ENCODE data around the gene PCDHB10. TPM values are rescaled to one million over a fixed set of nuclear protein-coding genes. Genes with fewer than 3 reads are reported as not detected.
"Not testable (repeated sequence)": the region's sequence is repeated elsewhere in the genome, so short reads cannot be mapped to it uniquely, and the experiment has no call there.

The PCDHB10 gene
- total RNA-seq, 3 donors from 2014 or later = 3.8 to 4.8 (median 4.6) TPM

DNA sequence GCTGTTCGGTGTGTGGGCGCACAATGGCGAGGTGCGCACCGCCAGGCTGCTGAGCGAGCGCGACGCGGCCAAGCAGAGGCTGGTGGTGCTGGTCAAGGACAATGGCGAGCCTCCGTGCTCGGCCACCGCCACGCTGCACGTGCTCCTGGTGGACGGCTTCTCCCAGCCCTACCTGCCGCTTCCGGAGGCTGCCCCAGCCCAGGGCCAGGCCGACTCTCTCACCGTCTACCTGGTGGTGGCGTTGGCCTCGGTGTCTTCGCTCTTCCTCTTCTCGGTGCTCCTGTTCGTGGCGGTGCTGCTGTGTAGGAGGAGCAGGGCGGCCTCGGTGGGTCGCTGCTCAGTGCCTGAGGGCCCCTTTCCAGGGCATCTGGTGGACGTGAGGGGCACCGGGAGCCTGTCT is 12.3 kb upstream of the PCDHB10 start:
- H3K4me1 ChIP-seq; H3K27ac ChIP-seq; H3K4me3 ChIP-seq; DNase-seq (ENCODE audit: low spot score in 2 of 2); H3K27me3 ChIP-seq; H3K36me3 ChIP-seq; intact Hi-C loops (cut with DNase I; ENCODE audit: low total_unique reads): not testable (repeated sequence)
- peaks cover 62 to 71% of the 10 kb centered on the region in 2 donors for H3K9me3 ChIP-seq

DNA sequence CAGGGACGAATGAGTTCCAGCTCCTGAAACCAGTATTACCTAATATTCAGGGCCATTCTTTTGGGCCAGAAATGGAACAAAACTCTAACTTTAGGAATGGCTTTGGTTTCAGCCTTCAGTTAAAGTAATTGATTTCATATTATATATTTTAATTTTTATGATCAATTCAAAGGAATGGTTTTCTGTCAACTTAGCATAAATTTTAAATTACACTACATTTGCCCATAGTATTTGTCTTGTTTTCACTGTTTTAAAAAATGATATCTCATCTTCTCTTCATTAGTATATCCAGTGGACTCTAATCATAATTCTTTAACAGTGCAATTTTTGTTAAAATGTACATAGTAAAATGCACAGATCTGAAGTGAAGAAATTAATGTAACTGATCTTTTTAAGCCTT is 11.8 kb upstream of the PCDHB10 start:
- Histone ChIP-seq H3K27ac (no peak overlapping the region), H3K4me1 (no peaks in the 10 kb centered on the region), H3K27me3 (no peaks in the 10 kb centered on the region), H3K9me3 (peaks cover 58 to 71% of the 10 kb centered on the region in 2 donors), H3K4me3 (no peak overlapping the region), H3K36me3 (no peaks in the 10 kb centered on the region)
- intact Hi-C loops (cut with DNase I; ENCODE audit: low total_unique reads) = no loop called here
- TF ChIP-seq, protein P1, sequence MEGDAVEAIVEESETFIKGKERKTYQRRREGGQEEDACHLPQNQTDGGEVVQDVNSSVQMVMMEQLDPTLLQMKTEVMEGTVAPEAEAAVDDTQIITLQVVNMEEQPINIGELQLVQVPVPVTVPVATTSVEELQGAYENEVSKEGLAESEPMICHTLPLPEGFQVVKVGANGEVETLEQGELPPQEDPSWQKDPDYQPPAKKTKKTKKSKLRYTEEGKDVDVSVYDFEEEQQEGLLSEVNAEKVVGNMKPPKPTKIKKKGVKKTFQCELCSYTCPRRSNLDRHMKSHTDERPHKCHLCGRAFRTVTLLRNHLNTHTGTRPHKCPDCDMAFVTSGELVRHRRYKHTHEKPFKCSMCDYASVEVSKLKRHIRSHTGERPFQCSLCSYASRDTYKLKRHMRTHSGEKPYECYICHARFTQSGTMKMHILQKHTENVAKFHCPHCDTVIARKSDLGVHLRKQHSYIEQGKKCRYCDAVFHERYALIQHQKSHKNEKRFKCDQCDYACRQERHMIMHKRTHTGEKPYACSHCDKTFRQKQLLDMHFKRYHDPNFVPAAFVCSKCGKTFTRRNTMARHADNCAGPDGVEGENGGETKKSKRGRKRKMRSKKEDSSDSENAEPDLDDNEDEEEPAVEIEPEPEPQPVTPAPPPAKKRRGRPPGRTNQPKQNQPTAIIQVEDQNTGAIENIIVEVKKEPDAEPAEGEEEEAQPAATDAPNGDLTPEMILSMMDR (IDR thresholded peaks at IDR 0.05) = no peak
- no peak for TF ChIP-seq POLR2A (IDR thresholded peaks at IDR 0.05)
- no peak for DNase-seq (ENCODE audit: low spot score in 2 of 2)

DNA sequence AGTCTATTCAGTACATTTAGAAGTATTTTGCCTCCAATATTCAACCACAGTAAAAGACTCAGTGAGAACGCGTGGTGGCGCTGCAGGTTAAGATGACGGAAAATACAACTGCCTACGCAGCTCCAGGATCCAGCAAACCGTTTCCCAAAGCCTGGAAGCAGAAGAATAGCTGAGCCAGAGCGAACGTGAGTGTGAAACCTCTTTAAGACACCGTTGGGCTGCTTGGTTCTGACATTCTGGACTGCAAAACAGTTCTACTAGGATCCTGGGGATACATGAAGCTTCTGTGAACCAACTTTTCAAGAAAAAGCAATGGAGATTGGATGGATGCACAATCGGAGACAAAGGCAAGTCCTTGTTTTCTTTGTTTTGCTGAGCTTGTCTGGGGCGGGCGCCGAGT is 9.9 kb upstream of the PCDHB10 start, which contains the start of gene PCDHB16:
PCDHB16 (plus strand) TSS at position 140 of the 400 bp plus-strand sequence; CDS start at position 313, 173 bp downstream.
- Histone ChIP-seq H3K4me3 (peak within 1 kb of the TSS; percentile 36 to 61 (median 49)), H3K27ac (peak within 1 kb of the TSS; percentile 37 to 62), H3K4me1 (no peaks in the 10 kb centered on the region), H3K27me3 (no peaks in the 10 kb centered on the region), H3K36me3 (no peaks in the 10 kb centered on the region), H3K9me3 (peaks cover 62 to 72% of the 10 kb centered on the region in 2 donors)
- intact Hi-C loops (cut with DNase I; ENCODE audit: low total_unique reads) = no loop called here
- no peak for DNase-seq (ENCODE audit: low spot score in 2 of 2)
- TF ChIP-seq POLR2A (IDR thresholded peaks at IDR 0.05) = no peak
- TF ChIP-seq, protein P1 (IDR thresholded peaks at IDR 0.05) = peak in 2 of 3 donors; percentile 21 to 33

DNA sequence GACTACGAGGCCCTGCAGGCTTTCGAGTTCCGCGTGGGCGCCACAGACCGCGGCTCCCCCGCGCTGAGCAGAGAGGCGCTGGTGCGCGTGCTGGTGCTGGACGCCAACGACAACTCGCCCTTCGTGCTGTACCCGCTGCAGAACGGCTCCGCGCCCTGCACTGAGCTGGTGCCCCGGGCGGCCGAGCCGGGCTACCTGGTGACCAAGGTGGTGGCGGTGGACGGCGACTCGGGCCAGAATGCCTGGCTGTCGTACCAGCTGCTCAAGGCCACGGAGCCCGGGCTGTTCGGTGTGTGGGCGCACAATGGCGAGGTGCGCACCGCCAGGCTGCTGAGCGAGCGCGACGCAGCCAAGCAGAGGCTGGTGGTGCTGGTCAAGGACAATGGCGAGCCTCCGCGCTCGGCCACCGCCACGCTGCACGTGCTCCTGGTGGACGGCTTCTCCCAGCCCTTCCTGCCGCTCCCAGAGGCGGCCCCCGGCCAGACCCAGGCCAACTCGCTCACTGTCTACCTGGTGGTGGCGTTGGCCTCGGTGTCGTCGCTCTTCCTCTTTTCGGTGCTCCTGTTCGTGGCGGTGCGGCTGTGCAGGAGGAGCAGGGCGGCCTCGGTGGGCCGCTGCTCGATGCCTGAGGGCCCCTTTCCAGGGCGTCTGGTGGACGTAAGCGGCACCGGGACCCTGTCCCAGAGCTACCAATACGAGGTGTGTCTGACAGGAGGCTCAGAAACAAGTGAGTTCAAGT is 7.9 kb upstream of the PCDHB10 start:
- H3K9me3 ChIP-seq = peaks cover 61 to 73% of the 10 kb centered on the region in 2 donors
- H3K36me3 ChIP-seq; H3K27ac ChIP-seq; DNase-seq (ENCODE audit: low spot score in 2 of 2); H3K27me3 ChIP-seq; intact Hi-C loops (cut with DNase I; ENCODE audit: low total_unique reads); H3K4me1 ChIP-seq: not testable (repeated sequence)
- peak overlapping the region in 1 of 3 donors; percentile 20 for H3K4me3 ChIP-seq

DNA sequence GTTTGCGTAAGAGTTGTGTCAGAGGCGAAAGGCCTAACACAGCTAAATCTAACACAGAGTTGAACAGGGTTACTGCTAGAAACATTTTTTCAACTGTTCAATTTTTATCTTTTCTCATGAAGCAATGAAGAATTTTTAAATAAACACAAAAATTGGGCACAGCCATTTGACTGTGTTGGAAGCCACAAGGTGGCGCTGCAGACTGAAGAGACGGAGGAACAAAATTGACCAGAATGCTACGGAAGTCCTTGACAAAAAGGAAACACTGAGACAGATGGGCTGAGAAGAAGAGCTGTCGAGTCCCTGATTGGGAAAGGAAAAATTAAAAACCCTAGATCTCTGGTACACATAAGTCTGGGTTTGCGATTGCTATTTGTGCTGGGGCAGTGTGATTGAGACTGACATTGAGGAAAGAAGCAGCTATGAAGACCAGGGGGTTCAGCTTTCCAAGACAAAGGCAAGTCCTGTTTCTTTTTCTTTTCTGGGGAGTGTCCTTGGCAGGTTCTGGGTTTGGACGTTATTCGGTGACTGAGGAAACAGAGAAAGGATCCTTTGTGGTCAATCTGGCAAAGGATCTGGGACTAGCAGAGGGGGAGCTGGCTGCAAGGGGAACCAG is 5.1 kb upstream of the PCDHB10 start, which contains the start of gene PCDHB9:
PCDHB9 (plus strand) TSS at position 265 of the 616 bp plus-strand sequence; CDS start at position 423, 158 bp downstream.
- no peaks in the 10 kb centered on the region for H3K27me3 ChIP-seq
- intact Hi-C loops (cut with DNase I; ENCODE audit: low total_unique reads) = no loop called here
- peak within 1 kb of the TSS in 2 of 3 donors; percentile 22 to 44 for H3K4me3 ChIP-seq
- H3K4me1 ChIP-seq = no peaks in the 10 kb centered on the region
- TF ChIP-seq POLR2AphosphoS5 (IDR thresholded peaks at IDR 0.05) (no peak), POLR2A (IDR thresholded peaks at IDR 0.05) (no peak)
- TF ChIP-seq, protein P1 (IDR thresholded peaks at IDR 0.05) = peak in 1 of 3 donors; percentile 38
- no peaks in the 10 kb centered on the region for H3K36me3 ChIP-seq
- peaks cover 67 to 90% of the 10 kb centered on the region in 2 donors for H3K9me3 ChIP-seq
- DNase-seq (ENCODE audit: low spot score in 2 of 2) = no peak
- H3K27ac ChIP-seq = no peak within 1 kb of the TSS

DNA sequence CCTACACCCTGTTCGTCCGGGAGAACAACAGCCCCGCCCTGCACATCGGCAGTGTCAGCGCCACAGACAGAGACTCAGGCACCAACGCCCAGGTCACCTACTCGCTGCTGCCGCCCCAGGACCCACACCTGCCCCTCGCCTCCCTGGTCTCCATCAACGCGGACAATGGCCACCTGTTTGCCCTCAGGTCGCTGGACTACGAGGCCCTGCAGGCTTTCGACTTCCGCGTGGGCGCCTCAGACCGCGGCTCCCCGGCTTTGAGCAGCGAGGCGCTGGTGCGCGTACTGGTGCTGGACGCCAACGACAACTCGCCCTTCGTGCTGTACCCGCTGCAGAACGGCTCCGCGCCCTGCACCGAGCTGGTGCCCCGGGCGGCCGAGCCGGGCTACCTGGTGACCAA is 3.5 kb upstream of the PCDHB10 start:
- H3K4me1 ChIP-seq; H3K36me3 ChIP-seq; H3K4me3 ChIP-seq; intact Hi-C loops (cut with DNase I; ENCODE audit: low total_unique reads); H3K27me3 ChIP-seq; H3K27ac ChIP-seq; DNase-seq (ENCODE audit: low spot score in 2 of 2): not testable (repeated sequence)
- peaks cover 66 to 91% of the 10 kb centered on the region in 2 donors for H3K9me3 ChIP-seq

DNA sequence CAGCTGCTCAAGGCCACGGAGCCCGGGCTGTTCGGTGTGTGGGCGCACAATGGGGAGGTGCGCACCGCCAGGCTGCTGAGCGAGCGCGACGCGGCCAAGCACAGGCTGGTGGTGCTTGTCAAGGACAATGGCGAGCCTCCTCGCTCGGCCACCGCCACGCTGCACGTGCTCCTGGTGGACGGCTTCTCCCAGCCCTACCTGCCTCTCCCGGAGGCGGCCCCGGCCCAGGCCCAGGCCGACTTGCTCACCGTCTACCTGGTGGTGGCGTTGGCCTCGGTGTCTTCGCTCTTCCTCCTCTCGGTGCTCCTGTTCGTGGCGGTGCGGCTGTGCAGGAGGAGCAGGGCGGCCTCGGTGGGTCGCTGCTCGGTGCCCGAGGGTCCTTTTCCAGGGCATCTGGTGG is 3.0 kb upstream of the PCDHB10 start:
- H3K36me3 ChIP-seq; intact Hi-C loops (cut with DNase I; ENCODE audit: low total_unique reads); H3K4me1 ChIP-seq; H3K27ac ChIP-seq; DNase-seq (ENCODE audit: low spot score in 2 of 2); H3K27me3 ChIP-seq; H3K4me3 ChIP-seq: not testable (repeated sequence)
- peaks cover 61 to 90% of the 10 kb centered on the region in 2 donors for H3K9me3 ChIP-seq

DNA sequence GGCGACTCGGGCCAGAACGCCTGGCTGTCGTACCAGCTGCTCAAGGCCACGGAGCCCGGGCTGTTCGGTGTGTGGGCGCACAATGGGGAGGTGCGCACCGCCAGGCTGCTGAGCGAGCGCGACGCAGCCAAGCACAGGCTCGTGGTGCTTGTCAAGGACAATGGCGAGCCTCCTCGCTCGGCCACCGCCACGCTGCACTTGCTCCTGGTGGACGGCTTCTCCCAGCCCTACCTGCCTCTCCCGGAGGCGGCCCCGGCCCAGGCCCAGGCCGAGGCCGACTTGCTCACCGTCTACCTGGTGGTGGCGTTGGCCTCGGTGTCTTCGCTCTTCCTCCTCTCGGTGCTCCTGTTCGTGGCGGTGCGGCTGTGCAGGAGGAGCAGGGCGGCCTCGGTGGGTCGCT is 2.2 kb downstream of the PCDHB10 start:
- H3K4me3 ChIP-seq; intact Hi-C loops (cut with DNase I; ENCODE audit: low total_unique reads); DNase-seq (ENCODE audit: low spot score in 2 of 2); H3K4me1 ChIP-seq; H3K27me3 ChIP-seq; H3K36me3 ChIP-seq; H3K27ac ChIP-seq: not testable (repeated sequence)
- peaks cover 64 to 93% of the 10 kb centered on the region in 2 donors for H3K9me3 ChIP-seq

Measured in breast epithelium (tissue), 4 donors.